ENCODE measurements around the gene NAGLU.

DNA sequence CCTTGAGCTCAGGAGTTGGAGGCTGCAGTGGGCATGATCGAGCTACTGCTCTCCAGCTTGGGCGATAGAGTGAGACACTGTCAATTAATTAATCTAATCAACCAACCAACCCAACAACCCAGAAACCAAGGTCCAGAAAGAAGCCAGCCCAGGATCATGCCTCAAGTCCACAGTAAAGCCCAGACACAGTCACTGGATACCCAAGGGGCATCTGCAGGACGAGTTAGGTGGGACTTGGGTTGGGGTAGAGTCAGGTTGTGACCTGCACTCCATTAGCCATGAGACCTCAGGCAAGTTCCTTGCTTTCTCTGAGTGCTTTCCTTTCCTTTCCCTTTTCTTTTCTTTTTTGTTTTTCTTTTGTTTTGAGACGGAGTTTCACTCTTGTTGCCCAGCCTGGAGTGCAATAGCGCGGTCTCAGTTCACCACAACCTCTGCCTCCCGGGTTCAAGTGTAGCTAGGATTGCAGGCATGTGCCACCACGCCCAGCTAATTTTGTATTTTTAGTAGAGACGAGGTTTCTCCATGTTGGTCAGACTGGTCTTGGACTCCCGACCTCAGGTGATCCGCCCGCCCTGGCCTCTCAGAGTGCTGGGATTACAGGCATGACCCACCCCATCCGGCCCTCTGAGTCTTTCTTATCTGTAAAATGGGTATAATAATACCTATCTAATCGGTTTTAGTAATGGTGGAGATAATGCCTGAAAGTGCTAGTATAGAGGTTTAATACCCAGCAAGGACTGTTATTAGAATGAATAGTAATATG, 13.1 kb downstream of the NAGLU start:
- TF ChIP-seq POLR2A (IDR thresholded peaks at IDR 0.05), result no peak
- TF ChIP-seq, protein P1, sequence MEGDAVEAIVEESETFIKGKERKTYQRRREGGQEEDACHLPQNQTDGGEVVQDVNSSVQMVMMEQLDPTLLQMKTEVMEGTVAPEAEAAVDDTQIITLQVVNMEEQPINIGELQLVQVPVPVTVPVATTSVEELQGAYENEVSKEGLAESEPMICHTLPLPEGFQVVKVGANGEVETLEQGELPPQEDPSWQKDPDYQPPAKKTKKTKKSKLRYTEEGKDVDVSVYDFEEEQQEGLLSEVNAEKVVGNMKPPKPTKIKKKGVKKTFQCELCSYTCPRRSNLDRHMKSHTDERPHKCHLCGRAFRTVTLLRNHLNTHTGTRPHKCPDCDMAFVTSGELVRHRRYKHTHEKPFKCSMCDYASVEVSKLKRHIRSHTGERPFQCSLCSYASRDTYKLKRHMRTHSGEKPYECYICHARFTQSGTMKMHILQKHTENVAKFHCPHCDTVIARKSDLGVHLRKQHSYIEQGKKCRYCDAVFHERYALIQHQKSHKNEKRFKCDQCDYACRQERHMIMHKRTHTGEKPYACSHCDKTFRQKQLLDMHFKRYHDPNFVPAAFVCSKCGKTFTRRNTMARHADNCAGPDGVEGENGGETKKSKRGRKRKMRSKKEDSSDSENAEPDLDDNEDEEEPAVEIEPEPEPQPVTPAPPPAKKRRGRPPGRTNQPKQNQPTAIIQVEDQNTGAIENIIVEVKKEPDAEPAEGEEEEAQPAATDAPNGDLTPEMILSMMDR (IDR thresholded peaks at IDR 0.05), result no peak

All from lower leg skin (tissue), 3 donors.